ENCODE results near the gene OR2B2.
A peak's percentile ranks its signal among the peaks of the same experiment; 100 is the strongest.

The OR2B2 gene

GRCh38 chr6:27893059-27893835, 18.9 kb downstream of the OR2B2 start:
- DNase-seq, result peak; percentile 98

DNA sequence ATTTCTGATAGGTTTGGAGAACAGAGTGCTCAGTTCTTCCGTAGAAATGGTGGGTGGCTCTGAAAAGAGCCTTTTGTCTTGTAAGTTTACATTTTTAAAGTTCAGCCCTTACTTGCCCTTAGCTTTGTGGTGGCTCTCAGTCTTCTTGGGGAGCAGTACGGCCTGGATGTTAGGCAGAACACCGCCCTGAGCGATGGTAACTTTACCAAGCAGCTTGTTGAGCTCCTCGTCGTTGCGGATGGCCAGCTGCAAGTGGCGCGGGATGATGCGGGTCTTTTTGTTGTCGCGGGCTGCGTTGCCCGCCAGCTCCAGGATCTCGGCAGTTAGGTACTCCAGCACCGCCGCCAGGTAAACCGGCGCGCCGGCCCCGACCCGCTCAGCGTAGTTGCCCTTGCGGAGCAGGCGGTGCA, 19.5 kb downstream of the OR2B2 start:
- no peak for DNase-seq

DNA sequence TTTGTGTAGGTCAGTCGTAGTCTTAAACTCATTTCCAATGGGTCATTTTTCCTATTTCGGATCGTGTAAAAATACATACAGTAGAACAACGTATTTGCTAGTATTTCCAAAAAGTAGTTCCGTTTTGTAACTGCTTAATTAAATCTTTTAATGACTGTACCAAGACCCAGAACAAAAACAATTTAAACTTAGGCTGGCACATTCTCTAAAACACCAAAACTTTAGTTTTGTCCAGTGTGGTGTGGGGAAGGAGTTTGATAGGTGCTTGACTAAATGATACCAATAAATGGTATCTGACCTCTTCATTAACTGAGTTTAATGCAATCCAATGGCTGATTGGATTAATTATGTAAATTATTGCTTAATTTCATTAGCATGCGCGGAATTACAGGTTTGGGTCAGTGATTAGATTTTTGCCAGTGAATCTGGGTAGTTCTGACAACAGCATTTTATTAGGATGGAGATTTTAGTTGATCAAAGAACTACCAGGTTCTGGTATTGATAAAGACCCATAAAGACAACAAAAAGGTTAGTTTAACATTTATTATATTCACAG, 20.8 kb downstream of the OR2B2 start:
- no peak for DNase-seq

- DNase-seq, result peak; percentile 96
Measured at GRCh38 chr6:27890445-27891319, 21.5 kb downstream of the OR2B2 start.

GRCh38 chr6:27889628-27890444, 22.4 kb downstream of the OR2B2 start:
- peak; percentile 41 for DNase-seq

DNA sequence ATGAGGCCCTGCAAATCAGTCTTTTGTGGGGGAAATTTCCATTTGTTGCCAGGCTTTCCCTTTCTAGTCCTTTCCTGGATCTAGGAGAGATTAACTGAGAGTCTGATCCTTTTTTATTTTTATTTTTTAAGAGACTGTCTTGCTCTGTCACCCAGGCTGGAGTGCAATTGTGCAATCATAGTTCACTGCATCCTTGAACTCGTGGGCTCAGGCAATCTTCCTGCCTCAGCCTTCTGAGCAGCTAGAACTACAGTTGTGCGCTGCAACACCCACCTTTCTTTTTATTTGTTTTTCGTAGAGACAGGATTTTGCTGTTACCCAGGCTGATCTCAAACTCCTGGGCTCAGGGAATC, 22.9 kb downstream of the OR2B2 start:
- DNase-seq, result no peak

DNA sequence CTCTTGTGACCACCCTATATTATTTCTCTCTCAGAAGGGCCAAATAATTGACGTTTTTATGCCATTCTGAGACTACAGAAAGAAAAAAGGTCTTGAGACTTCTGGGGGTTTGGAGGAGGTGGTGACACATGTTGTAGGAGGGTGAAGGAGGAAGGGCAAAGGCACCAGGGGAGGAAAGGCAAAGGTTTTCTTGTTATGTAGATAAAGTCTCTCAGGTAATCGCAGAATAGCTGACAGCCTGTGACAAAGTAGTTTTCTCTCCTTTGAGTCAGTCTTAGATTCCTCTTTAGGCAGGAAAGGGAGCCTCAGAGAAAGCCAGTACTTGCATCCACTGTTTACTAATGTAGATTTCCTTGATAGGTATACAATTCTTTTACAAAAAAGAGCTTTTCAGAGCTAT, 23.6 kb downstream of the OR2B2 start:
- no peak for DNase-seq

- no peak for DNase-seq
Measured at GRCh38 chr6:27886073-27886472, 26.1 kb downstream of the OR2B2 start.

- no peak for DNase-seq
Measured at GRCh38 chr6:27883136-27883535, 29.1 kb downstream of the OR2B2 start.

DNA sequence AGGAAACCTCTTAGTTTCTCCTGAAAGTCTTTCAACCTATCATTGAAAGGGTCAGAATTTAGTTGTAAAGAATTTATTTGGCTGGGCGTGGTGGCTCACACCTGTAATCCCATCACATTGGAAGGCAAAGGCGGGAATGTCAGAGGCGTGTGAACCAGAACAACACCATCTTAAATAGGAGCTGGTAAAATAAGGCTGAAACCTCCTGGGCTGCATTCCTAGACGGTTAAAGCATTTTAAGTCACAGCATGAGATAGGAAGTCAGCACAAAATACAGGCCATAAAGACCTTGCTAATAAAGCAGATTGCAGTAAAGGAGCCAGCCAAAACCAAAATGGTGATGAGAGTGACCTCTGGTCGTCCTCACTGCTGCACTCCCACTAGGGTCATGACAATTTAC, 29.6 kb downstream of the OR2B2 start:
- DNase-seq, result no peak

DNA sequence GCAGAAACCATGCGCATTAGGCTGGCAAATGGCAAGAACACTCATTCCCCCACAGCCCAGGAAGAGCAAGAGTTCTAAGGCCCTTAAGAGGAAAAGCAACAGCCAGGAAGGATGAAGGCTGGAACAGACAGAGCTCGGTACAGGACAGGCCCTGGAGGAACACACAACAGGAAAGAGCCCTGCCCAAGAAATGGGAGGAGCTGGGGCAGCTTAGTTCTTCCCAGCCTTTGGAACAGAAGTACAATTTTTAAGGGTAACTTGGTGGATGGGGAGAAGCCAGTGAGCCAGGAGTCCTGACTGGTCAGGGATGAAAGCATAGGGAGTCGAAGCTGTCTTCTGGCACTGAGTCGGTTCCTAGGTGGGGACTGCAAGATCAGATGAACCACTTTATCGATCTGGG, 32.4 kb downstream of the OR2B2 start:
- no peak for DNase-seq

- peak; percentile 51 for DNase-seq
Measured at GRCh38 chr6:27874016-27874415, 38.2 kb downstream of the OR2B2 start.

DNA sequence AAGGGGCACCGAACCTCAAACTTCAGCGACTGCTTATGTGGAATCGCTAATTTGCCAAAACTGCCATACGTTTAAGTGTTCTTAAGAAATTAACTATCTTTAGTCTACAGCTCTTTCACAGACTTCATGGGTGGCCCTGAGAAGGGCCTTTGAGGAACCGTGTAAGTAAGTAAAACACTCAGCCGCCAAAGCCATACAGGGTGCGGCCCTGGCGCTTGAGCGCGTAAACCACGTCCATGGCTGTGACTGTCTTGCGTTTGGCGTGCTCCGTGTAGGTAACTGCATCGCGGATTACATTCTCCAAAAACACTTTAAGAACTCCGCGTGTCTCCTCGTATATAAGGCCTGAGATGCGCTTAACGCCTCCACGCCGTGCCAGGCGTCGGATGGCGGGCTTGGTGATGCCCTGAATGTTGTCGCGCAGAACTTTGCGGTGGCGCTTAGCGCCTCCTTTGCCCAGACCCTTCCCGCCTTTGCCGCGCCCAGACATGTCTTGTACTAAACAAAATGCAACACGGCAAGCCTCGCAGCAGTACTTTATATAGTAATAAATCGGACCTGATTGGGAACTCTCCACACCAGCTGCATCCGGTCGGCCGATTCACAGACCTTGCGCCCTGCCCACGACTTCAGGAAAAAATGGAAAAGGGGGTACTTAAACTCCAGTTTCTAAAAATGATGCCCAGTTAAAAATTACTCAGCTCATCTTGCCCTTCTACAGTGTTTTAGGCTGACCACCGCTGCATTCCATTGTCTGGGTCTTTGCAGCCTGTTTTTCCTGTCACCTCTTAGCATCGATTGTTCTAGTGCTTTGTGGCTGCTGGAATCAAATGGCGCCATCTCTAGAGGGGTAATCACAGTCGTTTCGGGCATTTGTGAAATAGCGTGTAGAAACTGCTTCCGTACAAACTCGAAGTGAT, 38.9 kb downstream of the OR2B2 start:
- peak; percentile 92 for DNase-seq

DNA sequence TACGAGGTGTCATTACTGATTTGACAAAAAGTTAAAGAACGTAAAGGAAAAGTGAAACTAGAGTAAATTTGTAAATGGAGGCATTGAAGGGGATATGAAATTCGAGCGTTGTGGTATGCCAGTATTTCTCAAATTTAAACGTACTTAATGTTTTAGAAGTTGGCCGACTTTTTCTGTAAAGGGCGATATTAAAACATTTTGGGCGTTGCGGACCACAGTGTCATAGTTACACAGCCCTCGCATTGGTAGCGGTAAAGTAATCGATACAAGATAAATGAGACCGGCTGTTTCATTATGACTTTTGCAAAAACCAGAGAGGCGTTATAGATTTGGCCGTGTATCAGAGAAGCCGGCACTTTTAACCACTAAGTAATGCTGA, 39.6 kb downstream of the OR2B2 start:
- no peak for DNase-seq

DNA sequence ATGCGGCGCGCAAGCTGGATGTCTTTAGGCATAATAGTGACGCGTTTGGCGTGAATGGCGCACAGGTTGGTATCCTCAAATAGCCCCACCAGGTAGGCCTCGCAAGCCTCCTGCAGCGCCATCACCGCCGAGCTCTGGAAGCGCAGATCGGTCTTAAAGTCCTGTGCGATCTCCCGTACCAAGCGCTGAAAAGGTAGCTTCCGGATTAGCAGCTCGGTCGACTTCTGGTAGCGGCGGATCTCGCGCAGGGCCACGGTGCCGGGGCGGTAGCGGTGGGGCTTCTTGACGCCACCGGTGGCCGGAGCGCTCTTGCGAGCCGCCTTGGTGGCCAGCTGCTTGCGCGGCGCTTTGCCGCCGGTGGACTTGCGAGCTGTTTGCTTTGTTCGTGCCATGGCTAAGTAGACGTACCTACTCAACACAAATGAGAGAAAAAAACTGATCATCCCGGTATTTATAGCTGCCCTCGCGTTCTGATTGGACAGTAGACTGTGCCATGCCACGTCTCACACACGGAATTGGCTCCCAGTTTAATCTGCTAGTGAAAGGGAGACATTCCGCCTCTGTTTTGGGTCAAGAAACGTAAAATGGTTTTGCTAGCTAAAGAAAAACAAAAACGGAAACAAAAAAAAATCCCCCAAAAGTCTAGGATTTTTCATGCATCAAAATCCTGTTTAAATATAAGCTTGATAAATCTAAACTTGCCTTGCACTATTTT, 40.1 kb downstream of the OR2B2 start:
- peak; percentile 98 for DNase-seq

- DNase-seq, result peak; percentile 16
Measured at GRCh38 chr6:27870291-27870870, 41.8 kb downstream of the OR2B2 start.

DNA sequence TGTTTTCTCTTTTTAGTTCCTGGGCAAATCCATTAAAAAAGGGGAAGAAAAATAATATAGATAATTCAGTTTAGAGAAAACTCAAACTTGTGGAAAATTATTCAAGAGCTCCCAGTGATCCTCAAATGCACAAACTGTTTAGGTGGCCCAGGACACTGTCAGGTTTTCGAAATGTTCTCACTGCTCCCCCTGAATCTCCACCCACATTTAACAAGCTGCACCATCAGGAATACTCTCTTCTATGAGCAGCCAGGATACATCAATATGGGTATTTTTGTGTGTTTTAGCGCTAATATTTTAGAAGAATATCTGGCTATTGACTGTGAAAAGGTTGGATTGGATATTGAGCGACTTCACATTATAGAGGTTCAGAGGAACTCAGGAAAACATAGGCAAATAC, 43.9 kb downstream of the OR2B2 start:
- peak; percentile 28 for DNase-seq

DNA sequence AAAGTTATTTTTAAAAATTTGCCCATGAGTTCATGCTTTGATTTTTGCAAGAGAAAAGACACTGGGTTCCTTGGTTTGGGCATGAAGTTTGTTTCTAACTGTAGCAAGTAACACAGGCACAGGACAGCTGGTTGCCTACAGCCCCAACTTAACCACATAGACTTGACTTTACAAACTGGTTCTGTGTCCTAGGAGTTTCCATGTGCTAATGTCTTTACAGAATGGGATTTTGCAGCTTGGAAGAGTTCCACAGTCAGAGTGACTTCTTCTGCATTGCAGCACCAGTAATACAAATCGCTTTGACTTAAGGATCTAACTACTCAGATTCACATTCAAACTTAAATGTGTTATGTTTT, 44.3 kb downstream of the OR2B2 start:
- peak; percentile 51 for DNase-seq

DNA sequence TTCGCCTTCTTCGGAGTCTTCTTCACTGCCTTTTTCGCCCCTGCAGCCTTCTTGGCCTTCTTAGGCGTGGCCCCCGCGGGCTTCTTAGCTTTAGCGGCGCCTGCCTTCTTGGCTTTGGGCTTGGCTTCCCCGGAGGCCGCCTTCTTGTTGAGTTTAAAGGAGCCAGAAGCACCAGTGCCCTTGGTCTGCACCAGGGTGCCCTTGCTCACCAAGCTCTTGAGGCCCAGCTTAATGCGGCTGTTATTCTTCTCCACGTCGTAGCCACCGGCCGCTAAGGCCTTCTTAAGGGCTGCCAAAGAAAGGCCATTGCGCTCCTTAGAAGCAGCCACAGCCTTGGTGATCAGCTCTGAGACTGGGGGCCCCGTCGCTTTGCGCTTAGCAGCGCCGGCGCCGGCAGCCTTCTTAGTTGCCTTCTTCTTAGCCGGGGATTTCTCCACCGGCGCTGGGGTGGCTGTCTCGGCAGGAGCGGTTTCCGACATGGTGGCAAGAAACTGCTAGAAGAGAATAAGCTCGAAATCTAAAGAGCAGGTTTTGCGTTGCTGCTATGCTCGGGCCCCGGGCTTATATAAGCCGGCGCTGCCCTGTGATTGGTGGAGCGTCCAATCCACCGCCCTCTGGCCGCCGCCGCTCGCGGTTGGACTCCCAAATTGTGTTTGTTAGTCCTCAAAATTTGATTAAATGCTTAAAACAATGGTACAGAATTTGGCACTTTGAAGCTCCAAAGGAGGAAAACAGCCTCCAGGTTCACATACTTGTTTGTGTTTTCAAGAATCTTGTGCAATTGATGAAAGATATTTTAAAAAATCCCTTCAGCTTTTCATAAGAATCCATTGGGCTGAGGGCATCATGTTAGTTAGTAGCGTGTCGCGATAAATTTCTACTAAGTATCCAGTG, 44.9 kb downstream of the OR2B2 start:
- peak; percentile 90 for DNase-seq

Measured in DMS53 (cell line).